Right lobe of liver (tissue), 4 donors: ENCODE data around the gene CDC42BPB.

Source experiments
- POLR2A ChIP-seq: fragments of 450-650 bp; IDR thresholded peaks from one replicate; pipeline ENCODE4 v1.6.1; 2017; ENCODE audit warnings: antibody characterized with exemption, mild to moderate bottlenecking
- TF ChIP-seq, protein P1 (sequence below), 4 donors: fragments of 200-600 bp in 3 of 4; fragments of 450-650 bp in 1 of 4; IDR thresholded peaks; one replicate each; pipeline versions ENCODE4 v1.5.1 to v1.8.0; 2016 to 2022; ENCODE audit warnings: antibody characterized with exemption in 4 of 4, mild to moderate bottlenecking in 2 of 4
- donor health status: DM: no; HTN: no; CAD: no.
- donor health status: DM: no; HTN: no; CAD: no.
- donor health status: DM: no; HTN: yes; CAD: no.

DNA sequence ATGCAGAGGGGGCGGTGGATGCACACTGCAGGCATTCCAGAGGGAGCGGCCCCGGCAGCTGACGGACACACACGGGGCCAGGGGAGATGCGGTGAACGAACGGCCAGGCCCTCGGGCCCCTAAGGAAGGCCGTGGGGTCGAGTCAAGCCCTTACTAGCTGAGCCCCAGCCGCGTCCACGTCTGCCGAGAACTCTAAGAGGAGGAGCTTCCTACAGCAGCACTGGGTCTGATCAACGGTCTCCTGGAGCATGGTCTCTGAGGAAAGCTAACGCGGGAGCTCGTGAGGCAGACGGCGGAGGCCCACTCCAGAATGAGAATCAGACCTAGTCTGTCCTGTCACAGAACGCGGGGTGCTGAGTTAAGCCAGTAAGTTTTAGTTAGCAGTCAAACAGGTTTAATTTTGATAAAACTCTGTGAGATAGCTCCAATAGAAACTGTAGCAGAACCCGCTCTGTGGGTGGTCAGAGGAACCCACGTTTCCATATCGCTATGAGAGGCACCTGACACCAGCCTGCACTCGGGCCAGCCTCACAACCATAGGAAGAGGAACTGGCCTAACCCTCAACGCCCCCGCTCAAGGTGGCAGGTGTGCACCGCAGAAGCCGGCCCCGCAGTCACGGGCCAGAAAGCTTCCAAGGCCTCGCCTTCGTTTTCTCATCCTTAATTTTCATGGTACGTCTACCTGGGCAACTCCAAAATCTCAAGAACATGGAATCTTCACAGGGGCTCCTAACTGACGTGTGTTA is 55.5 kb downstream of the CDC42BPB start:
- TF ChIP-seq, protein P1, sequence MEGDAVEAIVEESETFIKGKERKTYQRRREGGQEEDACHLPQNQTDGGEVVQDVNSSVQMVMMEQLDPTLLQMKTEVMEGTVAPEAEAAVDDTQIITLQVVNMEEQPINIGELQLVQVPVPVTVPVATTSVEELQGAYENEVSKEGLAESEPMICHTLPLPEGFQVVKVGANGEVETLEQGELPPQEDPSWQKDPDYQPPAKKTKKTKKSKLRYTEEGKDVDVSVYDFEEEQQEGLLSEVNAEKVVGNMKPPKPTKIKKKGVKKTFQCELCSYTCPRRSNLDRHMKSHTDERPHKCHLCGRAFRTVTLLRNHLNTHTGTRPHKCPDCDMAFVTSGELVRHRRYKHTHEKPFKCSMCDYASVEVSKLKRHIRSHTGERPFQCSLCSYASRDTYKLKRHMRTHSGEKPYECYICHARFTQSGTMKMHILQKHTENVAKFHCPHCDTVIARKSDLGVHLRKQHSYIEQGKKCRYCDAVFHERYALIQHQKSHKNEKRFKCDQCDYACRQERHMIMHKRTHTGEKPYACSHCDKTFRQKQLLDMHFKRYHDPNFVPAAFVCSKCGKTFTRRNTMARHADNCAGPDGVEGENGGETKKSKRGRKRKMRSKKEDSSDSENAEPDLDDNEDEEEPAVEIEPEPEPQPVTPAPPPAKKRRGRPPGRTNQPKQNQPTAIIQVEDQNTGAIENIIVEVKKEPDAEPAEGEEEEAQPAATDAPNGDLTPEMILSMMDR (IDR thresholded peaks at IDR 0.05), result no peak
- TF ChIP-seq POLR2A, result no peak
